SK-N-MC (cell line): ENCODE results near the gene LAPTM5.

Experiments
- EZH2 ChIP-seq: fragments of 200-600 bp; sonication (generic); IDR thresholded peaks from one replicate; pipeline ENCODE4 v1.6.1; 2017; ENCODE audit warnings: antibody characterized with exemption
- POLR2AphosphoS5 ChIP-seq: IDR thresholded peaks from 2 replicates; pipeline ENCODE4 v1.6.1; 2012; ENCODE audit warnings: mild to moderate bottlenecking, low read depth, low read length, borderline replicate concordance

DNA sequence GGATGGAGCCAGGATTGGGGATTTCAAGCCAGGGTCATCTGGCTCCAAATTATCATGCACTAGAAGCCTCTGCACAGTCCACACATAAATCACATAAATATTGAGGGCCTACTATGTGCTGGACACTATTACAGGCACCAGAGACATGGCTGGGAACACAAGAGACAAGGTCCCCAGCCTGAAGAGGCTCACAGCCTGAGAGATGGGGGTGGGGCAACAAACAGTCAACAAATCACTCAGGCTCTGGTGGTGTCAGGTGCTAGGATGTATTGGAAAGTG lies 41.6 kb upstream of the LAPTM5 start:
- TF ChIP-seq EZH2, result no peak
- no peak for TF ChIP-seq POLR2AphosphoS5
